ENCODE measurements around the gene OSBPL3.

Gene OSBPL3

GRCh38 chr7:24888653-24889052 is 91.3 kb downstream of the OSBPL3 start:
- Mint-ChIP-seq H3K9me3 (no peaks in the 10 kb centered on the region), H3K4me3 (no peak overlapping the region), H3K27me3 (no peaks in the 10 kb centered on the region), H3K36me3 (peaks cover 24% of the 10 kb centered on the region), H3K27ac (no peak overlapping the region), H3K4me1 (peaks cover 45% of the 10 kb centered on the region)
- no peak for ATAC-seq

GRCh38 chr7:24885716-24886115 is 94.3 kb downstream of the OSBPL3 start:
- no peak for ATAC-seq
- H3K27me3 Mint-ChIP-seq: no peaks in the 10 kb centered on the region
- no peak overlapping the region for H3K27ac Mint-ChIP-seq
- no peak overlapping the region for H3K4me3 Mint-ChIP-seq
- peaks cover 53% of the 10 kb centered on the region for H3K4me1 Mint-ChIP-seq
- H3K9me3 Mint-ChIP-seq: no peaks in the 10 kb centered on the region
- peaks cover 26% of the 10 kb centered on the region for H3K36me3 Mint-ChIP-seq

GRCh38 chr7:24885305-24885704 is 94.7 kb downstream of the OSBPL3 start:
- Mint-ChIP-seq H3K27ac (no peak overlapping the region), H3K9me3 (no peaks in the 10 kb centered on the region), H3K4me3 (no peak overlapping the region), H3K4me1 (peaks cover 54% of the 10 kb centered on the region), H3K36me3 (peaks cover 22% of the 10 kb centered on the region), H3K27me3 (no peaks in the 10 kb centered on the region)
- ATAC-seq: no peak

GRCh38 chr7:24884401-24884800 is 95.6 kb downstream of the OSBPL3 start:
- Mint-ChIP-seq H3K27ac (peak overlapping the region; percentile 52), H3K9me3 (no peaks in the 10 kb centered on the region), H3K36me3 (peaks cover 13% of the 10 kb centered on the region), H3K27me3 (no peaks in the 10 kb centered on the region), H3K4me3 (no peak overlapping the region), H3K4me1 (peaks cover 56% of the 10 kb centered on the region)
- ATAC-seq: no peak

- ATAC-seq: peak; percentile 43
- no peak overlapping the region for H3K4me3 Mint-ChIP-seq
- peaks cover 5% of the 10 kb centered on the region for H3K36me3 Mint-ChIP-seq
- H3K27ac Mint-ChIP-seq: peak overlapping the region; percentile 52
- no peaks in the 10 kb centered on the region for H3K27me3 Mint-ChIP-seq
- no peaks in the 10 kb centered on the region for H3K9me3 Mint-ChIP-seq
- peaks cover 55% of the 10 kb centered on the region for H3K4me1 Mint-ChIP-seq
These were observed 96.4 kb downstream of the OSBPL3 start for GRCh38 chr7:24883622-24884013.

- peaks cover 58% of the 10 kb centered on the region for H3K4me1 Mint-ChIP-seq
- peak overlapping the region; percentile 52 for H3K27ac Mint-ChIP-seq
These were observed 96.9 kb downstream of the OSBPL3 start for GRCh38 chr7:24882989-24883621.

GRCh38 chr7:24881623-24882022 is 98.4 kb downstream of the OSBPL3 start:
- Mint-ChIP-seq H3K36me3 (peaks cover 5% of the 10 kb centered on the region), H3K27ac (peak overlapping the region; percentile 24), H3K9me3 (no peaks in the 10 kb centered on the region), H3K4me3 (no peak overlapping the region), H3K27me3 (no peaks in the 10 kb centered on the region), H3K4me1 (peaks cover 71% of the 10 kb centered on the region)
- ATAC-seq: no peak

More at GRCh38 chr7:24882989-24883621, 96.9 kb downstream of the OSBPL3 start:
- no peak overlapping the region for H3K4me3 Mint-ChIP-seq
- ATAC-seq: peak; percentile 90
- H3K9me3 Mint-ChIP-seq: no peaks in the 10 kb centered on the region
- peaks cover 5% of the 10 kb centered on the region for H3K36me3 Mint-ChIP-seq
- no peaks in the 10 kb centered on the region for H3K27me3 Mint-ChIP-seq

- H3K27ac Mint-ChIP-seq: no peak overlapping the region
- H3K27me3 Mint-ChIP-seq: no peaks in the 10 kb centered on the region
- H3K9me3 Mint-ChIP-seq: no peaks in the 10 kb centered on the region
- peaks cover 5% of the 10 kb centered on the region for H3K36me3 Mint-ChIP-seq
- no peak overlapping the region for H3K4me3 Mint-ChIP-seq
- H3K4me1 Mint-ChIP-seq: peaks cover 71% of the 10 kb centered on the region
- no peak for ATAC-seq
These were observed 99.1 kb downstream of the OSBPL3 start for GRCh38 chr7:24880886-24881285.

- Mint-ChIP-seq H3K27me3 (no peaks in the 10 kb centered on the region), H3K27ac (peak overlapping the region; percentile 67), H3K4me1 (peaks cover 58% of the 10 kb centered on the region)
These were observed 100.7 kb downstream of the OSBPL3 start for GRCh38 chr7:24879291-24879690.

GRCh38 chr7:24877790-24878311 is 102.1 kb downstream of the OSBPL3 start:
- ATAC-seq: peak; percentile 94
- Mint-ChIP-seq H3K27ac (peak overlapping the region; percentile 67), H3K4me3 (peak overlapping the region; percentile 47), H3K4me1 (peaks cover 44% of the 10 kb centered on the region), H3K27me3 (no peaks in the 10 kb centered on the region), H3K9me3 (no peaks in the 10 kb centered on the region), H3K36me3 (peaks cover 5% of the 10 kb centered on the region)

More at GRCh38 chr7:24879291-24879690, 100.7 kb downstream of the OSBPL3 start:
- no peak overlapping the region for H3K4me3 Mint-ChIP-seq
- H3K36me3 Mint-ChIP-seq: peaks cover 5% of the 10 kb centered on the region
- no peaks in the 10 kb centered on the region for H3K9me3 Mint-ChIP-seq
- no peak for ATAC-seq

GRCh38 chr7:24874791-24875190 is 105.2 kb downstream of the OSBPL3 start:
- H3K36me3 Mint-ChIP-seq: peaks cover 20% of the 10 kb centered on the region
- peaks cover 34% of the 10 kb centered on the region for H3K4me1 Mint-ChIP-seq
- ATAC-seq: no peak
- H3K9me3 Mint-ChIP-seq: no peaks in the 10 kb centered on the region
- H3K27me3 Mint-ChIP-seq: no peaks in the 10 kb centered on the region
- H3K27ac Mint-ChIP-seq: no peak overlapping the region
- no peak overlapping the region for H3K4me3 Mint-ChIP-seq

- ATAC-seq: no peak
These were observed 106.0 kb downstream of the OSBPL3 start for GRCh38 chr7:24873944-24874343.

GRCh38 chr7:24871770-24872169 is 108.2 kb downstream of the OSBPL3 start:
- Mint-ChIP-seq H3K36me3 (peaks cover 44% of the 10 kb centered on the region), H3K9me3 (no peaks in the 10 kb centered on the region), H3K4me3 (no peak overlapping the region), H3K4me1 (peaks cover 10% of the 10 kb centered on the region), H3K27me3 (no peaks in the 10 kb centered on the region), H3K27ac (no peak overlapping the region)
- no peak for ATAC-seq

More at GRCh38 chr7:24873944-24874343, 106.0 kb downstream of the OSBPL3 start:
- no peak overlapping the region for H3K27ac Mint-ChIP-seq
- H3K9me3 Mint-ChIP-seq: no peaks in the 10 kb centered on the region
- peaks cover 29% of the 10 kb centered on the region for H3K4me1 Mint-ChIP-seq
- H3K36me3 Mint-ChIP-seq: peaks cover 24% of the 10 kb centered on the region
- H3K4me3 Mint-ChIP-seq: no peak overlapping the region
- no peaks in the 10 kb centered on the region for H3K27me3 Mint-ChIP-seq

GRCh38 chr7:24870766-24871165 is 109.2 kb downstream of the OSBPL3 start:
- Mint-ChIP-seq H3K4me1 (peaks cover 16% of the 10 kb centered on the region), H3K9me3 (no peaks in the 10 kb centered on the region), H3K36me3 (peaks cover 52% of the 10 kb centered on the region), H3K4me3 (no peak overlapping the region), H3K27ac (no peak overlapping the region), H3K27me3 (no peaks in the 10 kb centered on the region)
- ATAC-seq: no peak

- Mint-ChIP-seq H3K27ac (no peak overlapping the region), H3K4me1 (peaks cover 17% of the 10 kb centered on the region), H3K4me3 (no peak overlapping the region), H3K9me3 (no peaks in the 10 kb centered on the region), H3K36me3 (peaks cover 62% of the 10 kb centered on the region), H3K27me3 (no peaks in the 10 kb centered on the region)
- ATAC-seq: no peak
These were observed 110.4 kb downstream of the OSBPL3 start for GRCh38 chr7:24869572-24869971.

- Mint-ChIP-seq H3K9me3 (no peaks in the 10 kb centered on the region), H3K4me3 (no peak overlapping the region), H3K4me1 (peaks cover 17% of the 10 kb centered on the region), H3K27ac (no peak overlapping the region), H3K36me3 (peaks cover 68% of the 10 kb centered on the region), H3K27me3 (no peaks in the 10 kb centered on the region)
- no peak for ATAC-seq
These were observed 111.2 kb downstream of the OSBPL3 start for GRCh38 chr7:24868741-24869140.

Data from stimulated activated memory B cell treated with anti-CD40 and anti-IgM and Interleukin-4, amounts not matched to agents 10 μg/mL and 1 μg/mL and 100 μg/mL, for 72 hours (primary cell).